Measurements from ENCODE around the gene ADORA2B.
"Not testable (repeated sequence)": the region's sequence is repeated elsewhere in the genome, so short reads cannot be mapped to it uniquely, and the experiment has no call there.

ADORA2B gene

DNA sequence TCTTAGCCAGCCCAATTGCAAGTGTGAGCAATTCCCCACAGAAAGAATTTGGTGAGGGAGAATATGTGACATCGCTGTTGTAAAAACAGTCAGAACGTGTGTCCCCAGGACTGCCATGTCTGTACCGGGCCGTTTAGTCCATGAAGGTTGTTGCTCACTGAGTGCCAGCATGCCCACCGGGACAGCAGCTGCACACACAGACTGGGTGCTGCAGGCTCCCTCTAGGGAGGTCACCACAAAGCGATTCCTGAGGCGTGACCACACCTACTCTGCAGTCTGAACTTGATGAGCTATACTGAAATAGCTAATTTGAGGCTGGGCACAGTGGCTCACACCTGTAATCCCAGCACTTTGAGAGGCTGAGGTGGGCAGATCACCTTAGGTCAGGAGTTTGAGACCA, 44.1 kb upstream of the ADORA2B start:
- no peak for DNase-seq (ENCODE audit: low read depth in 1 of 2, low spot score in 1 of 2)
- no peak for TF ChIP-seq SPI1 (IDR thresholded peaks at IDR 0.05; ENCODE audit: borderline replicate concordance, low read depth)
- no peak for TF ChIP-seq POLR2AphosphoS5 (IDR thresholded peaks at IDR 0.05; ENCODE audit: low read depth)
- TF ChIP-seq, protein P1, sequence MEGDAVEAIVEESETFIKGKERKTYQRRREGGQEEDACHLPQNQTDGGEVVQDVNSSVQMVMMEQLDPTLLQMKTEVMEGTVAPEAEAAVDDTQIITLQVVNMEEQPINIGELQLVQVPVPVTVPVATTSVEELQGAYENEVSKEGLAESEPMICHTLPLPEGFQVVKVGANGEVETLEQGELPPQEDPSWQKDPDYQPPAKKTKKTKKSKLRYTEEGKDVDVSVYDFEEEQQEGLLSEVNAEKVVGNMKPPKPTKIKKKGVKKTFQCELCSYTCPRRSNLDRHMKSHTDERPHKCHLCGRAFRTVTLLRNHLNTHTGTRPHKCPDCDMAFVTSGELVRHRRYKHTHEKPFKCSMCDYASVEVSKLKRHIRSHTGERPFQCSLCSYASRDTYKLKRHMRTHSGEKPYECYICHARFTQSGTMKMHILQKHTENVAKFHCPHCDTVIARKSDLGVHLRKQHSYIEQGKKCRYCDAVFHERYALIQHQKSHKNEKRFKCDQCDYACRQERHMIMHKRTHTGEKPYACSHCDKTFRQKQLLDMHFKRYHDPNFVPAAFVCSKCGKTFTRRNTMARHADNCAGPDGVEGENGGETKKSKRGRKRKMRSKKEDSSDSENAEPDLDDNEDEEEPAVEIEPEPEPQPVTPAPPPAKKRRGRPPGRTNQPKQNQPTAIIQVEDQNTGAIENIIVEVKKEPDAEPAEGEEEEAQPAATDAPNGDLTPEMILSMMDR (IDR thresholded peaks at IDR 0.05; ENCODE audit: insufficient read depth, low read length): no peak
- no peak for TF ChIP-seq GABPA (IDR thresholded peaks at IDR 0.05; ENCODE audit: low read depth)
- TF ChIP-seq, protein P2, sequence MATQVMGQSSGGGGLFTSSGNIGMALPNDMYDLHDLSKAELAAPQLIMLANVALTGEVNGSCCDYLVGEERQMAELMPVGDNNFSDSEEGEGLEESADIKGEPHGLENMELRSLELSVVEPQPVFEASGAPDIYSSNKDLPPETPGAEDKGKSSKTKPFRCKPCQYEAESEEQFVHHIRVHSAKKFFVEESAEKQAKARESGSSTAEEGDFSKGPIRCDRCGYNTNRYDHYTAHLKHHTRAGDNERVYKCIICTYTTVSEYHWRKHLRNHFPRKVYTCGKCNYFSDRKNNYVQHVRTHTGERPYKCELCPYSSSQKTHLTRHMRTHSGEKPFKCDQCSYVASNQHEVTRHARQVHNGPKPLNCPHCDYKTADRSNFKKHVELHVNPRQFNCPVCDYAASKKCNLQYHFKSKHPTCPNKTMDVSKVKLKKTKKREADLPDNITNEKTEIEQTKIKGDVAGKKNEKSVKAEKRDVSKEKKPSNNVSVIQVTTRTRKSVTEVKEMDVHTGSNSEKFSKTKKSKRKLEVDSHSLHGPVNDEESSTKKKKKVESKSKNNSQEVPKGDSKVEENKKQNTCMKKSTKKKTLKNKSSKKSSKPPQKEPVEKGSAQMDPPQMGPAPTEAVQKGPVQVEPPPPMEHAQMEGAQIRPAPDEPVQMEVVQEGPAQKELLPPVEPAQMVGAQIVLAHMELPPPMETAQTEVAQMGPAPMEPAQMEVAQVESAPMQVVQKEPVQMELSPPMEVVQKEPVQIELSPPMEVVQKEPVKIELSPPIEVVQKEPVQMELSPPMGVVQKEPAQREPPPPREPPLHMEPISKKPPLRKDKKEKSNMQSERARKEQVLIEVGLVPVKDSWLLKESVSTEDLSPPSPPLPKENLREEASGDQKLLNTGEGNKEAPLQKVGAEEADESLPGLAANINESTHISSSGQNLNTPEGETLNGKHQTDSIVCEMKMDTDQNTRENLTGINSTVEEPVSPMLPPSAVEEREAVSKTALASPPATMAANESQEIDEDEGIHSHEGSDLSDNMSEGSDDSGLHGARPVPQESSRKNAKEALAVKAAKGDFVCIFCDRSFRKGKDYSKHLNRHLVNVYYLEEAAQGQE (IDR thresholded peaks at IDR 0.05; ENCODE audit: insufficient replicate concordance, low read depth): no peak
- no peaks in the 10 kb centered on the region for H3K27me3 ChIP-seq (ENCODE audit: insufficient read depth, poor library complexity, severe bottlenecking)
- H3K27ac ChIP-seq (replicated peaks): no peak overlapping the region
- H3K4me3 ChIP-seq (replicated peaks; ENCODE audit: insufficient read depth, low read length): no peak overlapping the region

DNA sequence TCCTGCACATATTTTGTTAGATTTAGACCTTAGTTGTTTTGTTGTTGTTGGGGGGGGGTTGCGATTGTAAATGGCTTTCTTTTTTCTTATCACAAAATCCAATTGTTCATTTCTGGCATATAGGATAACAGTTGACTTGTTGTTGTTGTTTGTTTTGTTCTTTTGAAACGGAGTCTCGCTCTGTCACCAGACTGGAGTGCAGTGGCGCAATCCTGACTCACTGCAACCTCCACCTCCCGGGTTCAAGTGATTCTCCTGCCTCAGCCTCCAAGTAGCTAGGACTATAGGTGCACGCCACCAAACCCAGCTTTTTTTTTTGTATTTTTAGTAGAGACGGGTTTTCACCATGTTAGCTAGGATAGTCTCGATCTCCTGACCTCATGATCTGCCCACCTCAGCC, 39.7 kb upstream of the ADORA2B start:
- not testable (repeated sequence) for DNase-seq (ENCODE audit: low read depth in 1 of 2, low spot score in 1 of 2); H3K27ac ChIP-seq (replicated peaks); H3K4me3 ChIP-seq (replicated peaks; ENCODE audit: insufficient read depth, low read length); H3K27me3 ChIP-seq (ENCODE audit: insufficient read depth, poor library complexity, severe bottlenecking)

DNA sequence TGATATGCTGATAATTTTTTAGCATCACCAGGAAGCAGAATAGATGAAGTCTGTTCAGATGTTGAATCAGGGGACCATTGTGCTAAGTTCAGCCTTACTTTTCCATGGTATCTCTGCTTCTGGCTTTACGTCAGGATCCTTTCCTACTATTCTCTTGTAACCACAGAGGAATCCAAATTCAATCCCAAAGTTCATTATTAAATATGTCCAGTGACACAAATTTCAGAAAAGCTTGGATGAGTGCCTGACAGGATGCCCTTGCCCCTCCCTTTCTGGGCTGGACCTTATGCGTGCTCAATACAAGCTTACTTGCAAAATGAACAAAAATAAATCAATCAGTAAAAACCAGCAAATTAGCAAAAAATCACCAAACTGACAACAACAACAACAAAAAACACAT, 37.6 kb upstream of the ADORA2B start:
- no peaks in the 10 kb centered on the region for H3K27me3 ChIP-seq (ENCODE audit: insufficient read depth, poor library complexity, severe bottlenecking)
- DNase-seq (ENCODE audit: low read depth in 1 of 2, low spot score in 1 of 2): no peak
- TF ChIP-seq, protein P2 (IDR thresholded peaks at IDR 0.05; ENCODE audit: insufficient replicate concordance, low read depth): no peak
- TF ChIP-seq SPI1 (IDR thresholded peaks at IDR 0.05; ENCODE audit: borderline replicate concordance, low read depth) (no peak), GABPA (IDR thresholded peaks at IDR 0.05; ENCODE audit: low read depth) (no peak), POLR2AphosphoS5 (IDR thresholded peaks at IDR 0.05; ENCODE audit: low read depth) (no peak)
- TF ChIP-seq, protein P1 (IDR thresholded peaks at IDR 0.05; ENCODE audit: insufficient read depth, low read length): no peak
- H3K4me3 ChIP-seq (replicated peaks; ENCODE audit: insufficient read depth, low read length): no peak overlapping the region
- no peak overlapping the region for H3K27ac ChIP-seq (replicated peaks)

DNA sequence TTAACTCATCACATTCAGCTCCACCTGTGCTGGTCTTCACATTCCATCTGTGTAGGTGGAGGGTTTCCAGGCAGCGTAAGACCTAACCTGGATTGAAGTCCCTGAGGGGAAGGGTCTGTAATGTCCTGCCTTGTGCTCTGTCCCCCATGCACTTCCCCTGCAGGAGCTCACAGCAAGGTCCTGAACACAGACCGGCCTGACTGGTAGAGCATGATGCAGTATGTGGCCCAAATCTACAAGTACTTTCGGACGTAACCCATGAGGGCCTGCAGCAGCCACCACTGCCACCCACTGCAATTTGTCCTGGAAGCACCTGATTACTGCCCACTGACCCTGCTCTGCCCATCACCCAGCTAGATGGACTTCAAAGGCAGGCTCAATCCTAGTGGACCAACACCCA, 36.6 kb upstream of the ADORA2B start:
- no peak overlapping the region for H3K4me3 ChIP-seq (replicated peaks; ENCODE audit: insufficient read depth, low read length)
- no peaks in the 10 kb centered on the region for H3K27me3 ChIP-seq (ENCODE audit: insufficient read depth, poor library complexity, severe bottlenecking)
- no peak overlapping the region for H3K27ac ChIP-seq (replicated peaks)
- no peak for DNase-seq (ENCODE audit: low read depth in 1 of 2, low spot score in 1 of 2)
- TF ChIP-seq POLR2AphosphoS5 (IDR thresholded peaks at IDR 0.05; ENCODE audit: low read depth) (no peak), GABPA (IDR thresholded peaks at IDR 0.05; ENCODE audit: low read depth) (no peak), SPI1 (IDR thresholded peaks at IDR 0.05; ENCODE audit: borderline replicate concordance, low read depth) (no peak)
- TF ChIP-seq, protein P2 (IDR thresholded peaks at IDR 0.05; ENCODE audit: insufficient replicate concordance, low read depth): no peak
- TF ChIP-seq, protein P1 (IDR thresholded peaks at IDR 0.05; ENCODE audit: insufficient read depth, low read length): no peak
